DMS53 treated with DMSO at 0.1 percent for 48 hours (cell line): ENCODE data around the gene ZNF689.

Source experiments
- DNase-seq: peaks from one replicate; lab custom pipeline; 2025; ENCODE audit not compliant: unreplicated experiment; lab: John Stamatoyannopoulos, UW

The ZNF689 gene

GRCh38 chr16:30609926-30610839 is at the start of gene ZNF689:
TSS of gene ZNF689 (minus strand) at chr16:30610389. CDS start at chr16:30610041, 348 bp downstream.
- peak; percentile 85 for DNase-seq

DNA sequence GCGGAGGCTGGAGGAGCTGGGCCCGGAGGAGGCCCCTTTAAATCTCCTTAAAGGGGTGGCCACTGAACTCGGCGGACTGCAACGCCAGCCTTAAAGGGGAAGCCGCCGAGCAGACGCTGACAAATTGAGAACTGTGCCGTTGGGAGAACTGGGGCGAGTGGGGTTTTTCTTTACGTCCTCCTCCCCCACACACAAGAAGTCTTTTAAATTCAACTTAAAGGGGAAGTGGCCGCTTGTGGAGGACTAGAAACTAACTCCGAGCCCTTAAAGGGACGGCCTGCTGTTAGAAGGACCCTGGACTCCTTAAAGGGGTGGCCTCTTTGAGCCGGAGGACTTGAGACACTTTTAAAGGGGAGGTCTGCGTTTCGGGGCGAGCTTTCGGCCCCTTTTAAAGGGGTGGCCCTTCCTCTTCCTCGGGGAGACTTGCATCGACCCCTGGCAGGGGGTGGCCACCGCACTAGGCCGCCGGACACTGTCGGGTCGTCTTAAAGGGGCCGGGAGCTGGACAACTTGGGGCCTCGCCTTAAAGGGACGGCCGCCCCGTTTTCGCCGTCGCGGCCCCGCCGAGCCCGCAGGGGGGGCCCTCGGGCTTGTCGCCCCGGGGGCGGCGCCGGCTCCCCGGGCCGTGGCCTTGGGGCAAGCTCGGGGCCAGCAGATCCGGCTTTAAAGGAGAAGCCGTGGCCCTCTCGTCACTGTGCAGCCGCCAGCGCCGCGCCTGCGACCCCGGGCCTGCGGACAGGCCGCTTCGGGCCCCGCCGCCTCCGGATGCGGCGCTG is 48.7 kb upstream of the ZNF689 start:
- DNase-seq: peak; percentile 93

- DNase-seq: peak; percentile 97
Measured at GRCh38 chr16:30657866-30658730, 47.9 kb upstream of the ZNF689 start, which contains the start of gene FBRS. TSS of gene FBRS (plus strand) at chr16:30658431. CDS start at chr16:30659519, 1,088 bp downstream.

GRCh38 chr16:30656974-30657865 is 47.0 kb upstream of the ZNF689 start:
- DNase-seq: peak; percentile 68

- DNase-seq: no peak
Measured at GRCh38 chr16:30656388-30656787, 46.2 kb upstream of the ZNF689 start.

GRCh38 chr16:30655815-30656347 is 45.7 kb upstream of the ZNF689 start:
- no peak for DNase-seq

DNA sequence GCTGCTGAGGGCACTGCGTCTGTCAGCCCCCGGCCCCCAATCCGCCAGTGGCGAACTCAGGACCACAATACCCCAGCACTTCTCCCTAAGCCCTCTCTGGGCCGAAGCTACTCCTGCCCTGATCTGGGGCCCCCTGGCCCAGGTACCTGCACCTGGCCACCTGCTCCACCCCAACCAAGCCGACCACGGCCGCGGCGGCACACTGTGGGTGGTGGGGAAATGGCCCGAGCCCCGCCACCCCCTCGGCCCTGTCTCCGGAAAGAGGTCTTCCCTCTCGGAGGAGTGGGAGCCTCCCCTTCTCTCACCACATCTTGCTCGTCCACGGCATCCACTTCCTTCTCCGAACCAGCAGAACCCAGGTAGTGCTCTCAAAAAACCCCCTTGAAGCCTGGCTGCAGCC is 44.7 kb upstream of the ZNF689 start:
- no peak for DNase-seq

- no peak for DNase-seq
Measured at GRCh38 chr16:30652718-30653117, 42.5 kb upstream of the ZNF689 start.

DNA sequence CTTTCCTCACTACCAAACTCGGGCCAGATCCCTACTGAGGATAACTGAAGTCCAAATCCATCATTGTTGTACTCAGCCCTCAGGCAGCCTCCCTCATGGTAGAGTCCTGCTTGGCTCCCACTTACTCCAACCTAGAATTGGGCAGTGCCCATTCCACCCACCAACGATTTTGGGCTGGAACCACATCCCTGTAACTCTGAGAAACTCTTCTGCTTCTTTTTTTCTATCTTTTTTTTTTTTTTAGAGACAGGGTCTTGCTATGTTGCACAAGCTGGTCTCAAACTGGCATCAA is 41.8 kb upstream of the ZNF689 start:
- DNase-seq: no peak

DNA sequence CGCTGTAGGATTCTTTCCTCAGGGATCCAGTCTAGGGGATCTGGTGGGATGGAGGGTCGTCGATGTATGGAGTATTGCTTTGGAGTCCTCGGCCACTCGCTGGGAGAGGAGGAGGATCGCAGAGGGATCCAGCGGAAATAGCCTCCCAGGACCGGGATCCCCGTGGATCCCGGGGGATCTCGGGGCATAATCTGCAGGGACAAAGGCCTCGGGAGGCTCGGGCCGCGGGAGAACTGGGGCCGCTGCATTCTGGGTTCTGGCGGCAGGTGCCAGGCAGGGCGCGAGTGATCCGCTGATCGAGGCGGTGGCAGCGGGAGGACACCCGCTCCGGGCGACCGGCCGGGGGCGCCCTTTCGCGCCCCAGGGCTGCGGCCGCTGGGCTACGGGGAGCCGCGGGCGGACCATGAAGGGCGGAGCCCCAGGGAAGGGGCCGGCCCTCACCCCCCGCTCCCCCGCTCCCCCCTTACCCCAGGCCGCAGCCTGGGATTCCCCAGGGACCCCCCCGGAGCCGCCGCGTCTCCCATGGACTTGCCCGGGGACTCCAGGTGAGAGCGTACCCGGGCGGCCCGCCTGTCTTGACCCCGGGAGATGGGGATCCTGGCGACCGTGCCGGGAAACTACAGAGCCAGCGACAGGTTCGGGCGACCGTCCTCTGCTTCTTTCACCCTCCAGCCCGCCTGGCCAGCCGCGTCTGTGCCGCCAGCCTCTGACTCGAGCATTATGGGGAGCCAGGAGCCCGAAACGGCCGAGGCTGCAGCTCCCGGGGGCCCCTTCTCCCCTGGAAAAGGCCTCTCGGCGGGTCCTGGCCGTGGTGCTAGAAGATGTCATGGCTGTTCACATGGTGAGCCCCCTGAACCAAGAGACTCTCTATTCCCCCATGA is 41.2 kb upstream of the ZNF689 start:
- peak; percentile 30 for DNase-seq

GRCh38 chr16:30650369-30651123 is 40.4 kb upstream of the ZNF689 start, which contains the start of gene PRR14:
TSS of gene PRR14 (plus strand) at chr16:30650960. CDS start at chr16:30651646, 686 bp downstream.
- peak; percentile 92 for DNase-seq

- DNase-seq: no peak
Measured at GRCh38 chr16:30649725-30650368, 39.7 kb upstream of the ZNF689 start.

- no peak for DNase-seq
Measured at GRCh38 chr16:30647274-30647571, 37.0 kb upstream of the ZNF689 start.

DNA sequence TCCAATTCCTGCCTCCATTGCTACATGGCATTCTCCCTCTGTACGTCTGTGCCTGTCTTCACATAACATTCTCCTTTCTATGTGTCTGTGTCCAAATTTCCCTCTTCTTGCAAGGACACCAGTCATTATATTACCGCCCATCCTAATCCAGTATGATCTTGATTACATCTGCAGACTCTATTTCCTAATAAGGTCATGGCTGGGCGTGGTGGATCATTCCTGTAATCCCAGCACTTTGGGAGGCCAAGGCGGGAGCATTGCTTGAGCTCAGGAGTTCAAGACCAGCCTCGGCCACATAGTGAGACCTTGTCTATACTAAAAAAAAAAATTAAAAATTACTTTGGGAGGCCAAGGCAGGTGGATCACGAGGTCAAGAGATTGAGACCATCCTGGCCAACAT is 35.5 kb upstream of the ZNF689 start:
- DNase-seq: no peak

DNA sequence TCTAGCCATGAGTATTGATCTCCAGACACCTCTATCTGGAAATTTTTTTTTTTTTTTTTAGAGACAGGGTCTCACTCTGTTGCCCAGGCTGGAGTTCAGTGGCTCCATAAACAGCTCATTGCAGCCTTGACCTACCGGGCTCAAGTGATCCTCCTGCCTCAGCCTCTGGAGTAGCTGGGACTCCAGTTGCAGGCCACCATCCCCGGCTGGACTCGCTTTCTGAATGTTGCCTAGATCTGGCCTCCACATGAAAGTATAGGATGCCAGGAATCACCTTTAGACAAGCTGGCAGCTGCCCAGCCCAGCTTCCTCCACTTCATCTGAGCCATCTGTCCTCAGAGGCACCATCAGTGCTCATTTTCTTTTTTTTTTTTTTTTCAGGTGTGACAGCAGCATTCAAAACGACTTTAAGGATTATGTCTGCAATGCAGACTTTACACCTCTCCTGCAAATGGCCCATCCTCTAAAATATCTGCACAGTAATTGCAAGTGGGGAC is 34.2 kb upstream of the ZNF689 start:
- DNase-seq: no peak

DNA sequence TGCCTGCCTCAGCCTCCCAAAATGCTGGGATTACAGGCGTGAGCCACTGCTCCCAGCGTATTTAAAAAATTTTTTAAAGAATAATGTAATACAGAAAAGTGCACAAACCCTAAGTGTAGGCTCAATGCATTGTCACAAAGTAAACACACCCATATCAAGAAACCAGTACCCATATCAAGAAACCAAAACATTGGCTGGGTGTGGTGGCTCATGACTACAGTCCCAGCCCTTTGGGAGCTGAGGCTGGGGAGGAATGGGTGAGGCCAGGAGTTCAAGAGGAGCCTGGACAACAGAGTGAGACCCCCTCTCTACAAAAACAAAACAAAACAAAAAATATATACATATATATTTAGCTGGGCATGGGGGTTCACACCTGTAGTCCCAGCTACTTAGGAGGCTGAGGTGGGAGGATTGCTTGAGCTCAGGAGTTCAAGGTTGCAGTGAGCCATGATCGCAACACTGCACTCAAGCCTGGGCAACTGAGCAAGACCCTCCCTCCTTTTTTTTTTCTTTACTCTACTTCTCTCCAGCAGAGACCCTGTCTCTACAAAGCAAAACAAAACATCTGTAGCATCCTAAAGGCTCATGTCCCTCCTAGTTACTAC is 31.3 kb upstream of the ZNF689 start:
- no peak for DNase-seq

GRCh38 chr16:30637944-30638343 is 27.8 kb upstream of the ZNF689 start:
- peak; percentile 30 for DNase-seq
